GM21737 (cell line): Measurements from ENCODE around the gene CYLD.

Experiments used
- ATAC-seq: cut with Tn5 transposase; IDR thresholded peaks from one replicate; pipeline ENCODE4 v1.9.1; 2021; ENCODE audit warnings: mild to moderate bottlenecking, moderate library complexity; ENCODE audit not compliant: unreplicated experiment

The CYLD gene

DNA sequence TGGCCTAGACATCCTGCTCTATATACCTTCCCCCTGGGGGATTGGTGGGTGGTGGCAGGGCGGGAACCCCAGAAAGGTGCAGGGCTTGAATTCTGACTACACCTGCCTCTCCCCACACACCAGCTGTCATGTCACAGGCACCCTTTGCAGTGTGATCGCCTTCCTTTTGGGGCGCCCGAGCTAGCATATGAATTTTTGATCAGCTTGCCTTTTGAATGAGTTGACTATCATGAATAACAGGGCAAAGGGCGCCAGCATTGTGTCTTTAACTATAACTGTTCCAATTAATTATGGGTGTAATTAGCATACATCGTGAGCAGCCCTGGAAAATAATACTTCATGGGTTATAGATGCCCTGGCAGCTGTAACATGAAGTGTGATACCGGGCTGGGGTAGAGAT is 72.7 kb downstream of the CYLD start:
- ATAC-seq, result no peak

DNA sequence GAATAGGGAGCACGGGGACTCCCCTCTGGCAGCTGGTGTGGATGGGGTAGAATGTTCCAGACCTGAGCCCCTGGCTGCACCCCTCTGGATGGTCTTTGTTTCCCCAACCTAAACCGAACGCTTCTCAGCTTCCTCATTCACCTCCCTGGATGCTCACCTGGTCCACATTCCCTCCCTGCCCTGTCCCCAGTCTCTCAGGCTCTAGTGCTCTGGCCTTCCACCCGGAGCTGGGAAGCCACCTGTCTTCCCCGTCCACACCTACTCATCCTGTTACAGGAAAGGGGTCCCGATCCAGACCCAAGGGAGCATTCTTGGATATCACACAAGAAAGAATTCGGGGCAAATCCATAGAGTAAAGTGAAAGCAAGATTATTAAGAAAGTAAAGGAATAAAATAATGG is 73.5 kb downstream of the CYLD start:
- ATAC-seq, result no peak

DNA sequence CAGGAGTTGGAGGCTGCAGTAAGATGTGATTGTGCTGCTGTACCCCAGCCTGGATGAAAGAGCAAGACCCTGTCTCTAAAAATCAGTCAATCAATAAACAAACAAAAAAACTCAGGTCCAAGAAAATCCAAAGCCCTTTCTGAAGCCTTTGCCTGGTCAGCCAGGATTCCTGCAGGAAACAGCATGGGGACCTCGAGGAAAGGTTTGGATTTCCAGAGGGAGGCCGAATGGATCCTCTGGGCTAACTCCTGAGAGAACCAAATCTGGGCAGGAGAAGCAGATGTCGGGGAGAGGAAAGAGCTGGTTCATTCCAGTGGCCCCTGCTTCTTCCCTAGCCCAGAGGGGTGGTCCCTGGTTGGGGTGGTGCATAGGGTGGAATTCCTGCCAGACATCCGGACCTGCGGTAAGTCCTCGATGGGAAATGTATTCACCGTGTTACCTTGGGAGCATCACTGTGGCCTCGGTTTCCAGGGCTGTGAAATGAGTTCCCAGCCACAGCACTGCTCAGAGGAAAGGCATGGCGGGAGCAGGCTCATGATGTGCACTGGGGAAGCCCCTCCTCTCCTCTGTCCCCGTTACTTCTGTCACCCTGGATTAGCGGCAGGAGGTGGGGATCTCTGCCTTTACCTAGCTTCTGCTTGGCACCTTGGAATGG is 75.1 kb downstream of the CYLD start:
- ATAC-seq, result no peak

DNA sequence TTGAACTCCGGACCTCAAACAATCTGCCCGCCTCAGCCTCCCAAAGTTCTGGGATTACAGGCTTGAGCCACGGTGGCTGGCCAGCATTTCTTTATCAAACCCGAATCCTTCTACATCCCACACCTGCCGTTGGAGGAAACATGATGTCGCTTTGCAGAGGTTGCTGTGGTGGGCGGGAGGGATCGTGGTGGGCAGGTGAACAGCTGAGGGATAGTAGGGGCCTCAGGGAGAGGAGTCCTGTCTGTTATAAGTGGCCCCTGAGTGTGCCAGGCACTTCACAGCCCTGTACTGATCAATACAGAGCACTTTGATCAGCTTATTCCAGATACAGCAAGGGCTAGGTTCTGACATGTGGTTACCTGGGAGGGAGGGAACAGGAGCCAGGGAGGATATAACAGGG is 76.5 kb downstream of the CYLD start:
- no peak for ATAC-seq

GRCh38 chr16:50819706-50820105 is 77.8 kb downstream of the CYLD start:
- ATAC-seq, result no peak

DNA sequence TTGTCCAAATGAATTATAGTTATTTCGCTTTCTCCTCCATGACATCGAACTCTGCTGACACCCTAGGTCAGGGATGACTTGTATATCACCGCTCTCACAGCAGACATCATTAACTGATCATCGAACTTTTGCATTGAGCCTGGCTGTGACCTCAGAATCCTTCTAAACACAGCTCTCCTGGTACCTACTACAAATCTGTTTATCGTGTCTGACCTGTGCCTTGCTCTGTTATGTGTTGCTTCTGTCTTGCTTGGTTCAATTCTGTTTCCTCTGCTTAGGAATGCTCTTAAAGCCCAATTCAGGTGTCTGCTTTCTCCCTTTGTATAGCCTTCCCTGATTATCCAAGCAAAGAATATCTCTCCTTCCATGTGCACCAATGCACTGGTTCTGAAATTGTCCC is 78.3 kb downstream of the CYLD start:
- ATAC-seq, result no peak

- ATAC-seq, result no peak
These were observed 79.7 kb downstream of the CYLD start for GRCh38 chr16:50821586-50821985.

- ATAC-seq, result no peak
These were observed 80.8 kb downstream of the CYLD start for GRCh38 chr16:50822671-50823070.

GRCh38 chr16:50826797-50827316 is 85.0 kb downstream of the CYLD start:
- ATAC-seq, result no peak

- no peak for ATAC-seq
These were observed 86.3 kb downstream of the CYLD start for GRCh38 chr16:50828164-50828702.

- no peak for ATAC-seq
These were observed 88.8 kb downstream of the CYLD start for GRCh38 chr16:50830698-50831097.

- ATAC-seq, result no peak
These were observed 89.9 kb downstream of the CYLD start for GRCh38 chr16:50831751-50832150.

DNA sequence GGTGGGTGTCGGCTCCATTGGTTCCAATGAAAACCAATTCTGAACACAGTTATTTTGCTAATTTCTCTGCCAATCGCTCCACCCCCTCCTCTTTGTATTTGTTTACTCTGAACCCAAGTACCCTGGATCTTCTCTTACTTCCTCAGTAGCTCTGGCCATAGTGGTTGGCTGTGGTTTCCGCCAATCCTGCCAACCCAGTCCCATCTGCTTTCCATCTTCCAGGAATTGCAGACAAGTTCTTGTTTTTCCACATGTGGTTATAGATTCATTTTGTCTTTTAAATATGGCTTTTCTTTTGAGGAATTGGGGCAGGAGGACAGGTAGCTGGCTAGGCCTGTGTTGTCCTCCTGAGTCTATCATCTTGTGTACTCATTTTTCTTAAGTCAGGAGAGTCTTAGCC is 92.0 kb downstream of the CYLD start:
- ATAC-seq, result no peak

- no peak for ATAC-seq
These were observed 92.8 kb downstream of the CYLD start for GRCh38 chr16:50834701-50835100.

DNA sequence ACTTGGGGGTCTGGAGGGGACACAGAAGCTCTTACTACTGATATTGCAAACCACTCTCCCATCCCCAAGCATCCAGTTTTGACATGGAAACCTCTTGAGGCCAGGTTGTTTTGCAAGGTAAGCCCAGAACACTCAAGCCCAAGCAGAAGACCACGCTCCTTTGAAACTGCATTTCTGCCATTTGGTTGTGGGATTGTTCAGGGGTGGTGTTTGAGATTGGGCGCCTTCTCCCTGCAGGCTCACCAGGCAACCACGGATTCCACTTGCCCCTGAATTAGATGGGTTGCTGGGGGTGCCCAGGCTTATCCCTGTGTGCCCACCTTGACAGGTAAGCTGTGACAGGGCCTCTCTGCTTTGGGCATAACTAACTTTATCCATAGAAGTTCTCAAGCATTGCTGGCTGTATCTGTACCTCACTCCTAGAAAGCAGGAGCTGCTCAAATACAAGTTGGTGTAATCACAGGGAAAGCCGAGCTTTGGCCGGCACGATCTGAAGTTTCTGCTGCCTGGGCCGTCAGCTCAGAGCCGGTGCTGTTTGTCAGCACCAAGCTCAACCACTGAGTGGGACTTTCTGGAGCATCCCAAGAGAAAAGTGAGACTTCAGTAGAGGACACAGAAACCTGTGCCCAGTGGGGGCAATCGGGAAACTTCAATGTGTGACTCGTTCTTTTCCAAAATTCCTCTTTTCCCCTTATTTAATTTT is 93.6 kb downstream of the CYLD start:
- ATAC-seq, result no peak

GRCh38 chr16:50836121-50836621 is 94.3 kb downstream of the CYLD start:
- no peak for ATAC-seq

- ATAC-seq, result no peak
These were observed 95.4 kb downstream of the CYLD start for GRCh38 chr16:50837324-50837723.

DNA sequence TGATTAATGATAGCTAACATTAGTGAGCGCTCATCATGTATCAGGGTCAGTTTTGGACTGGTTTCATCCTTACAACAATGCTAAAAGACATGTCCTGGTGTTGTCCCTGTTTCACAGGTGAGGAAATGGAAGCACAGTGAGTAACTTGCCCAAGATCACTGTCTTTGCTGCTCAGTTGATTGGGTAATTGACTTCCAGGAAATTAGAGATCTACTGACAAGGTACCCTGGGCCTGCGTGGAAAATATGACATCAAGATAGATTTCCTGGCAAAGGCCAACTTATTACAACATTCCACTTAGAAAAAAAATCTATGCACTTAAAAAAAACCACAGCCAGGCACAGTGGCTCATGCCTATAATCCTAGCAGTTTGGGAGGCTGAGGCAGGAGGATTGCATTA is 96.3 kb downstream of the CYLD start:
- no peak for ATAC-seq

- no peak for ATAC-seq
These were observed 97.0 kb downstream of the CYLD start for GRCh38 chr16:50838885-50839284.

- no peak for ATAC-seq
These were observed 97.5 kb downstream of the CYLD start for GRCh38 chr16:50839356-50839755.

DNA sequence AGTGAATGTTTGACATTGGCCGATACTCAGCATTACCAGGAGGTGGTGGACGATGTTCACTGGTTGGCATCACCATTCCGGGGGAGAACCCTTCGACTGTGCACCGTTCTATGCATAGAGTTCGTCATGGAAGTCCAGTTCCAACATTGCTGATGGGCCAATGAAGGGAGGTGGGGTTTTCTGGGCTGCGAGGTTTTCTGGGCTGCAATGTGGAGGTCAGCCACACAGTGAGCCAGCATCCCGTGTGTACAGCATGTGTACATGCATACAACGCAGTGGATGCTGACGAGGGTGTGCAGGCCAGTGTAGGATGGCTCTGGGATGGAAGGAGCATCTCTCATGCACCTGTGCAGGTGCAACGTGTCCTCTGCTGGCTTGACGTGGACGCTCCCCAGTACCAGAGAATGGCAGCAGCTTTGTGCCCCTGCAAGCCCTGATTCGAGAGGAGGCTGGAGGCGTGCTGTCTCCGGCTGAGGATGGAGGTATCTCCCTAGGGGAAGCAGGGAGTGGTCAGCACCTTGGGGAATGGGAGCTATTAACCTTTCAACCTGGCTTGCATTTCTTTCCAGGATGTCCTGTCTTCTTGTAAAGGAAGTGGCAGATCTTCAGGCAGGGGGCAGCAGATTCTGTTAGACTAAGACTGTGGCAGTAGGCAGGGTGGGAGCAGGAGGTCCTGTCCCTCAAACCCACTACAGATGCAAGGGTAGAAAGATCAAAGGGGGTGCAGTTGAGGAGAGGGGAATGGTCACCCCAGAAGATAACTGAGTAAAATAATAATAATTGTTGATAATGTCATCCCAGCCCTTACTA is 98.2 kb downstream of the CYLD start:
- no peak for ATAC-seq
